HG03457 (cell line): ENCODE results near the gene SPAG9.

ENCODE experiments used
- ATAC-seq: cut with Tn5 transposase; IDR thresholded peaks from one replicate; pipeline ENCODE4 v1.9.1; 2021; ENCODE audit warnings: moderate number of reproducible peaks; ENCODE audit not compliant: unreplicated experiment

SPAG9 gene, protein sequence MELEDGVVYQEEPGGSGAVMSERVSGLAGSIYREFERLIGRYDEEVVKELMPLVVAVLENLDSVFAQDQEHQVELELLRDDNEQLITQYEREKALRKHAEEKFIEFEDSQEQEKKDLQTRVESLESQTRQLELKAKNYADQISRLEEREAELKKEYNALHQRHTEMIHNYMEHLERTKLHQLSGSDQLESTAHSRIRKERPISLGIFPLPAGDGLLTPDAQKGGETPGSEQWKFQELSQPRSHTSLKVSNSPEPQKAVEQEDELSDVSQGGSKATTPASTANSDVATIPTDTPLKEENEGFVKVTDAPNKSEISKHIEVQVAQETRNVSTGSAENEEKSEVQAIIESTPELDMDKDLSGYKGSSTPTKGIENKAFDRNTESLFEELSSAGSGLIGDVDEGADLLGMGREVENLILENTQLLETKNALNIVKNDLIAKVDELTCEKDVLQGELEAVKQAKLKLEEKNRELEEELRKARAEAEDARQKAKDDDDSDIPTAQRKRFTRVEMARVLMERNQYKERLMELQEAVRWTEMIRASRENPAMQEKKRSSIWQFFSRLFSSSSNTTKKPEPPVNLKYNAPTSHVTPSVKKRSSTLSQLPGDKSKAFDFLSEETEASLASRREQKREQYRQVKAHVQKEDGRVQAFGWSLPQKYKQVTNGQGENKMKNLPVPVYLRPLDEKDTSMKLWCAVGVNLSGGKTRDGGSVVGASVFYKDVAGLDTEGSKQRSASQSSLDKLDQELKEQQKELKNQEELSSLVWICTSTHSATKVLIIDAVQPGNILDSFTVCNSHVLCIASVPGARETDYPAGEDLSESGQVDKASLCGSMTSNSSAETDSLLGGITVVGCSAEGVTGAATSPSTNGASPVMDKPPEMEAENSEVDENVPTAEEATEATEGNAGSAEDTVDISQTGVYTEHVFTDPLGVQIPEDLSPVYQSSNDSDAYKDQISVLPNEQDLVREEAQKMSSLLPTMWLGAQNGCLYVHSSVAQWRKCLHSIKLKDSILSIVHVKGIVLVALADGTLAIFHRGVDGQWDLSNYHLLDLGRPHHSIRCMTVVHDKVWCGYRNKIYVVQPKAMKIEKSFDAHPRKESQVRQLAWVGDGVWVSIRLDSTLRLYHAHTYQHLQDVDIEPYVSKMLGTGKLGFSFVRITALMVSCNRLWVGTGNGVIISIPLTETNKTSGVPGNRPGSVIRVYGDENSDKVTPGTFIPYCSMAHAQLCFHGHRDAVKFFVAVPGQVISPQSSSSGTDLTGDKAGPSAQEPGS (N-terminal part only)

DNA sequence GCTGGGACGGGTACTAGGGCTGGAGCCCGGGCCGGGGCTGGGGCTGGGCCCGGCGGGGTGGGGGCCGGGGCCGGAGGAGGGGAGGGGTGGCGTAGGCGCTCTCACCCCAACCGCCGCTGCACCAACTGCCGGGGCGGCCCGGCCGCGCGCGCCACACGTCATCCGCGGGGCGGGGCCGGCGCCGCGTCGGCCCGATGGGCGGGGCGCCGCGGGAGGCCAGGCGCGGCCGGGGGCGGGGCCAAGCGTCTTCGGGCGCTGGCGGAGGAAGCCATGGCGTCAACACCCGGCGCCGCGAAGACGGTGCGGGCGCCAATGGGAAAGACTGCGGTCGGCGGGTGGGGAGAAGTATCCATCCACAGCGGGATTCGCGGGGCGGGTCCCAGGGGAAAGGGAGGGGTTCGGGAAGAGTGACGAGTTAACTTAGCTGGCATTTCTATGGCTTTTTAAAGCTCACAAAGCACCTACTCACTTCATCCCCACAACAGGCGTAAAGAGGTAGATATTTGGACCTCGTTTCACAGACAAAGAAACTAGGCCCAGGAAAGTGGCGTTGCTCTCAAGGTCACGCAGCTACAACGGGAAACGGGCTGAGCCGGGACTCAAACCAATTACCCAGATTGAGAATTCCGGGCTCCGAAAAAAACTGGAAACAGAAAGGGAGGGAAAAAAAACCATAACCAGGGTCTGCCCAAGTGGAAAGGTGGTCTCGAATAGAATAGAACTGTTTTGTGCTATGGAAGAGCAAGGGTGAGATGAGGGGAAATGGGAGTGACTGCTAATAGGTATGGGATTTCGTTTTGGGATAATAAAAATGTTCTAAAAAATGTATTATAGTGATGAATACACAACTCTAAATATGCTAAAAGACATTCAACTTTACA lies at the start of gene SPAG9:
Gene SPAG9 (minus strand): TSS at position 130 of the 881 bp plus-strand sequence. CDS start 212 bp downstream, outside the sequence.
- ATAC-seq, result peak; percentile 63

DNA sequence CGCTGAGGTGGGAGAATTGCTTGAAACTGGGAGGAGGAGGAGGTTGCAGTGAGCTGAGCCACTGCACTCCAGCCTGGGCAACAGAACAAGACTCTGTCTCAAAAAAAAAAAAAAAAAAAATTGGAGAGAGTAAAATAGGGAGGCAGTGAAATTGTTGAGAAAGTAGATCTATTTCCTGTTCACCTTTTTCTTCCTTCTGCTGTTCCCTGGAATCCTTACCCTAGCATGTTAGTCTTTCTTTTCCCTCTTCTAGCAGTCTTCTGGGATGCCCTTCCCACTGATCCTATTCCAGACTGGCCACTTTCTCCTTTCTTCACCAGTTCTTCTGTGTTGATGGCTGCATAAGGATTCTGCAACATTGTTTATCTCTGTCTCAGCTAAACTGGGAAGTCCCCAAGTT lies 48.7 kb upstream of the SPAG9 start:
- ATAC-seq, result no peak

DNA sequence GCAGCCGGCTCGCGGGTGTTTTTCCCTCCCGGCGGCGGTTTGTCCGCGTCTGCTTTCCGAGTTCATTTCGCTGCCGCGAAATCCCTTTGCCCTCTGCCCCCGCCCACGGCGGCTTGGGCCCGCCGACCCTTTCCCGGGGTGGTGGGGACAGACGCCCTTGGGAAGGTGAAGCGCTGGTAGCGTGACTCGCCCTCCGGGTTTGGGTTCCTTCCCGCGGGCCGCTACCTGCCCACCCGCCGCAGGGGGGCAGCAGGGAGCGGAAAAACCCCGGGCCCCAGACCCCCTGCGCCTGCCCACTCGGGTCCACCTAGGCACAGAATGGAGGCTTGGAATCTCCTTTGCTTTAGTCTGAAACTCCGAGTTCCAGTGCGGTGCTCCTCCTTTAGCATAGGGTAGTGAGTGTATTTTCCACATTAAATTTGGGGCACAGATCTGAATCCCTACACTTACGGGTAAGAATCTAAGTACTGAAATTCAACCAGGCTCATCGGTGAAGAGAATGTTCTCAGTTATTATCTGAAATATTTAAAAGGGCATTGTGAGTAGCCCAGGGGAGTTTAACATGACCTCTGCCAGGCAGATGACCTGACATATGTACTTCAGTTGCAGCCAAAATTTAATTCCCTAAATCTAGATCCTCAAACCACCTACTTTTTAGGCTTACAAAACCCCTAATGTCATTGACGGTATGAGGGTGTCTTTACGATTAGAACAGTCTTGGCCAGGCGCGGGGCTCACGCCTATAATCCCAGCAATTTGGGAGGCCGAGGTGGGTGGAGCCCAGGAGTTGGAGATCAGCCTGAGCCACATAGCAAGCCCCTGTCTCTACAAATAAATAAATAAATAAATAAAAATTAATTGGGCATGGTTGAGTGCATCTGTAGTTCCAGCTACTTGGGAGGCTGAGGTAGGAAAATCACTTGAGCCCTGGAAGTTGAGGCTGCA lies 46.6 kb upstream of the SPAG9 start:
- ATAC-seq, result peak; percentile 39

DNA sequence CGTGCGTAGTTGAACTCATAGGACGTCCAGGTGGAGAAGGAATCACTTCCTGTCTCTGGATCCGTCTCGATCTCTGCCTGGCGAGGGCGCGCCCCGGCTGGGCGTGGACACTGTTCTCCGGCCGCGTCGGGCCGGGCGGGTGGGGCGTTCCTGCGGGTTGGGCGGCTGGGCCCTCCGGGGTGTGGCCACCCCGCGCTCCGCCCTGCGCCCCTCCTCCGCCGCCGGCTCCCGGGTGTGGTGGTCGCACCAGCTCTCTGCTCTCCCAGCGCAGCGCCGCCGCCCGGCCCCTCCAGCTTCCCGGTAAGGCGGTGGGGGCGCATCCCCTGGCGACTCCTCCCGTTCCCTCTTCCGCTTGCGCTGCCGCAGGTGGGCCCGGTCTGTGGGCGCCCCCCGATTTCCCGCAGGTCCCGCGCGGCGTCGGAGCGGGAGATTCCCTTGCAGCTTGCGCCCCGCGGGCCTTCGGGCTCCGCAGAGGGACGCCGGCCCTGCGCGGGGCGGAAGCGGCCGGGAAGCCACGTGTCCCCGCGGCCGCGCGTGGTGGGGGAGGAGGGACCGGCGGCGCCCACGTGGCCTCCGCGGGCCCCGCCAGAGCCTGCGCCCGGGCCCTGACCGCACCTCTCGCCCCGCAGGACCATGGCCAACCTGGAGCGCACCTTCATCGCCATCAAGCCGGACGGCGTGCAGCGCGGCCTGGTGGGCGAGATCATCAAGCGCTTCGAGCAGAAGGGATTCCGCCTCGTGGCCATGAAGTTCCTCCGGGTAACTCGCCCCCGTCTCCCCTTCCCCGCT lies 45.7 kb upstream of the SPAG9 start, which contains the start of gene NME2:
Gene NME2 (plus strand): TSS at position 214 of the 789 bp plus-strand sequence. CDS start 420 bp downstream, at position 634.
- ATAC-seq, result peak; percentile 71

DNA sequence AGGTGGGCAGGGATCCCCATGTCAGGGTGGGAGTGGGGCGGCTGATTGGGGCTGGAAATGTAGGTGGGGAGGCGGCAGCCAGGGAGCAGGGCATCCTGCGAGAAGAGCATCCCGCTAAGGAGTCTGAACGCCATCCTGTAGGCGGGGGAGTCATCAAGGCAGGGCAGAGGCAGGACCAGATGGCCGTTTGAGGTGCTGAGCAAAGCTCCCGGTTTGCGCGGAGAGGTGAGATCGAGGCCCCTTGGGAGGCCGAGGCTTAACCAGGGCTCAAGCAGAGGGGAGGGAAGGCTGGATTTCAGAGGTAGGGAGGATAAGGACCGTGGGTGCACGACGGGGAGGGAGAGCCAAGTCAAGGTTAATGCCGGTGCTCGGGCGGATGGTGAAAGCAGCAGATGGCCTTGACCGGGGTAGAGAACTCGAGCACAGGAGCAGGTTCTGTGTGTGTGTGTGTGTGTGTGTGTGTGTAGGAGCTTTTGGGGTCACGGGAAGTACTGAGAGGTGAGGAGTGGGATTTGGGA lies 45.1 kb upstream of the SPAG9 start:
- ATAC-seq, result peak; percentile 15

DNA sequence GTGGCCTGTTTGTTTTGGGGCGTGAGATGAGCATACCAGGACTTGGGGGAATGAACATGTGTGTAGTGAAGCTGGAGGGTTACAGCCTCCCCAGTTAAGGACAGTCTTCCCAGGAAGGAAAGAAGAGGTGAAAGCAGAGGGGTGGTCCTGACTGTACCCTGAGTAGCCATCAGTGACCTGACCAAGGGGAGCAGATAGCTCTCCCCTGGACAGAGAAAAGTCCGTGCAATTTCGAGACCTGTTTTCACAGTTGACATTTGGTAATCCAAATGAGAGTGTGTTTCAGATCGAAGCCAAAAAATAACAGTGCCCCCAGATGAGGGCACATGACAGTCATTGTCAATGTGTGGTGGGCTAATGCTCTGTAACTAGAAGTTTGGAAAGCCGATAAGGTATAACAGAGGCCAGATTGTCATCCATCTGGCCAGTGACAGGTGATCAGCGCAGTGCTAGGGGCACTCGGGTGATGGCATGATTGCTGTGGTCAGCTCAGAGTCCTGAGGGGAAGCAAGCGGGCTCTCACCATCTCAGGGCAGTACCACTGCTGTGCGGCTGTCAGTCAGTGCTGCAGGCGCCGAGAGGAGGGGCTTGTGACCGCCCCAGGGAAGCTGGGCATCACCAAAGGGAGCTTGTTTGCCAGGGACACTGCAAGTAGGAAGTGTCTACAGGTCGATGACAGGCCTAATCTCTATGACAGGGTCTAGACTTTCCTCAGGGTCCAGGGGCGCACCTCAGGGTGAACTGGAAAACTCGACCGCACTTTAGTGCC lies 44.4 kb upstream of the SPAG9 start:
- no peak for ATAC-seq

DNA sequence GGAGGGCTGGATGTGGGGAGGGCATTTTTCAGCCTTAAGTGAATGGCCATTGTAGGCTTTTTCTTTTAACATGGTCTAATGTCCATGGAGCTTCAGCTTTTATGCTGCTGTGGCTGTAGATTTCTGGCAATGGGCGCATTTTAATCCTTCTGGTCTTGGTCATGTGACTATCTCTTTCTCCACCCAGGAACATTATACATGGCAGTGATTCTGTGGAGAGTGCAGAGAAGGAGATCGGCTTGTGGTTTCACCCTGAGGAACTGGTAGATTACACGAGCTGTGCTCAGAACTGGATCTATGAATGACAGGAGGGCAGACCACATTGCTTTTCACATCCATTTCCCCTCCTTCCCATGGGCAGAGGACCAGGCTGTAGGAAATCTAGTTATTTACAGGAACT lies 40.9 kb upstream of the SPAG9 start:
- ATAC-seq, result no peak

DNA sequence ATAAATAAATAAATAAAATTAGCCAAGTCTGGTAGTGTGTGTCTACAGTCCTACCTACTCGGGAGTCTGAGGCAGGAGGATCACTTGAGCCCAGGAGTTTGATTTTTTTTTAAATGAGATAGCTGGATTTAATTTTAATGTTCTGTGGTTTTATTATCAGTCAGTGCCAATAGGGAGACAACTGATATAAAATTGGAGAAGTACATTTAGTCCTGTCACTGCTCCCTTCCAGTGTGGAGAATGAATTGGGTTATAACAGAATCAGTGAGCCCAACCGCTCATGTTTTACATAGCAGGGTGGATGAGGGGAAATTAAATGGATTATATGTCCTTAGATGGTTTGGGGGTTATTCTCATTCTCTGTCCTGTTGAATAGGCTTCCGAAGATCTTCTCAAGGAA lies 38.9 kb upstream of the SPAG9 start:
- ATAC-seq, result no peak

DNA sequence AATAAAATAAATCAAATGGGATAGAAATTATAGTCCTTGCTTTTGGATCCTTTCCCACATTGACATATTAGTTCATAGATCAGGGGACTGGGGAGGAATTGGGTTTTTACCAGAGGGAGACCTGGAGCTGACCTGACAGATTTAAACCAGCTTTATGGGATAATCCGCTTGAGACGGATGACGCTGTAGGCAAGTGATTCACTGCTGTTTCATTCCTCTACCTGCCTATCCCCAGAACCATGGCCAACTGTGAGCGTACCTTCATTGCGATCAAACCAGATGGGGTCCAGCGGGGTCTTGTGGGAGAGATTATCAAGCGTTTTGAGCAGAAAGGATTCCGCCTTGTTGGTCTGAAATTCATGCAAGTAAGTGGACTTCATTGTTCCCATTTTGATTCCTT lies 34.7 kb upstream of the SPAG9 start:
- no peak for ATAC-seq

DNA sequence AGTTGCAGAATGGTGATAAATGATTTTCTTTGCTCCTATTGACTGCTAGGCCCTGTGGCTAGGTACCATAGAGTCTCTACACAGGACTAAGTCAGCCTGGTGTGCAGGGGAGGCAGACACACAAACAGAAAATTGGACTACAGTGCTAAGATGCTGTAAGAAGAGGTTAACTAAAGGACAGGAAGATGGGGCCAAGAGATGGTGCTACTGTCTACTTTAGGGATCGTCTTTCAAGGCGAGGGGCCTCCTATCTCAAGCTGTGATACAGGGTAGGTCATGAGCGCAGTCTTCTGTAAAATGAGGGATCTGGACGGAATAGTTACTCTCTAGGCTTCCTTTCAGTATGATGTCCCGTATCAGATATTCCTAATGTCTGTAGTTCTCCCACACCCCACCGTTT lies 33.5 kb upstream of the SPAG9 start:
- no peak for ATAC-seq

DNA sequence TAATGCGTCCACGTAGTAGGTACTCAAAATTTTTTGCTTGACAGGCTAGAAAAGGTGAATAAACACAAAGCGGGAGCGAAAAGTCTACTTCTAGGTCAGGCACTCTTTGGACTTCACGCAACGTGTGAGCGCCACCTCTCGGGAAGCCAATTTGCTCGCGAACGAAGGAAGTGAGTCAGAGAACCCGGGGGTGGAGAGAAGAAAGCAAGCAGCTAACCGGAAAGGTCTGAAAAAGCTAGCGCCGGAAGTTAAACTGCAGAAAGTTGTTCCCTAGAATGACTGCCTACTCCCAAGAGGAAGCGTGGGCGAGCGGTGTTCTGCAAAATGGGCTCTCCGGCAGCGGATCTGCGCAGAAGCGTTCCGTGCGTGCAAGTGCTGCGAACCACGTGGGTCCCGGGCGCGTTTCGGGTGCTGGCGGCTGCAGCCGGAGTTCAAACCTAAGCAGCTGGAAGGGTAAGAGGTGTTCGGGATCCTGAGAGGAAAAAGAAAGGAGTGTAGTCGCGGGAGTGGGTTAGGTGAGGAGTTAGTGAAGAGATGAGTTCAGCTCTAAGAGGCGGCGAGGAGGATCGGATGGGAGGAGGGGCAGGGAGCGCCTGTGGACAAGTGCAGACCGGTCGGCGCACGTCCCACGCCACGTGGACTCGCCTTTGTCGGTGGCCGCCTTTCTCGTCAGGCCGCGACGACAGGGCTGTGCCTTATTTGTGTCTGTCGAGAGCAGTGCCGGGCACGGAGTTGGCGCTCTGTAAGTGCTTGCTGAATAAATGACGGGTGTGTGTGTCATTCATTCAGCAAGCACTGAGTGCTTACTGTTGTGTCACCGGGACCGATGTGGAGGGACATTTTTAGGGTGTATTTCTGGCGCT lies 32.8 kb upstream of the SPAG9 start, which contains the start of gene NME1:
Gene NME1 (plus strand): TSS at position 350 of the 863 bp plus-strand sequence. CDS start 2,096 bp downstream, outside the sequence.
- peak; percentile 71 for ATAC-seq

DNA sequence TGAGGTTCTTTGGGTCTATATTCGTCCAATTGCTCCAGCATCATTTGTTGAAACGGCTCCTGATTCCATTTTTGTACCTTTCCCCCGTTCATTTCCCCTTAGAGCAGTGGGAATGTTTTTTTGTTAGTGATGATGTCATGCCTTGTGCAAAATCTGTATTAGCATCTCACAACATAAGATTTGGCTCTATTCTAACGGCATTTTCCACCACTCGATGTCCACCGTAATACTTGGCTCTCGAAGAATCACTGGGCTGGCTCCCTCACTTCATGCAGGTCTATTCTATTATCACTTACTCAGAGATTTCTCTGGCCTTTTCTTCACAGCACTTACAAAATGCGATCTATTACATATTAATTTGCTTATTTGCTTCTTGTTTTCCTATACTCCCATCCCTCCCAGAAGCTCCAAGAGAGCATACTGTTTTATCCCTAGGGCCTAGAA lies 32.1 kb upstream of the SPAG9 start:
- ATAC-seq, result no peak

DNA sequence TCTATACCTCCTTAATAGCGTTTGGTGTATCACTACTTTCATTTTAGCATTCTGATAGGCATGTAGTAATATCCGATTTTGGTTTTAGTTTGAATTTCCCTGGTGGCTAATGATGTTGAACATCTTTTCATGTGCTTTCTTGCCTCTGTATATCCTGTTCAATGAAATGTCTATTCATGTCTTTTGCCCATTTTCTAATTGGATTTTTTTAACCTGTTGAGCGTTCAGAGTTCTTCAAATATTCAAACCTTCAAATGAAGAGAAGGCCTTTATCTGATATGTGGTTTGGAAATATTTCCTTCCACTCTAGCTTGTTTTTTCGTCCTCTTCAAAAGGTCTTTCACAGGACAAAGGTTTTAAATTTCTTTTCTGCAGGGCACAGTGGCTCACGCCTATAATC lies 30.3 kb upstream of the SPAG9 start:
- ATAC-seq, result no peak

DNA sequence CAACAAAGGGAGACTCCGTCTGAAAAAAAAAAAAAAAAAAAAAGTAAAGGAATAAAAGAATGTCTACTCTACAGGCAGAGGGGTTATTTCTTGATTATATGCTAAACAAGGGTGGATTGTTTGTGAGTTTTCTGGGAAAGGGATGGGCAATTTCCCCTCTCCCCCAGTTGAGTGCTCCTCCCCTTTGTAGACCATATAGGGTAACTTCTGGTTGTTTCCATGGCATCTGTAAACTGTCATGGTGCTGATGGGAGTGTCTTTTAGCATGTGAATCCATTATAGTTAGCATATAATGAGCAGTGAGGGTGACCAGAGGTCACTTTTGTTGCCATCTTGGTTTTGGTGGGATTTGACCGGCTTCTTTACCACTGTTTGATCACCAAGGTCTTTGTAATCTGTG lies 28.5 kb upstream of the SPAG9 start:
- ATAC-seq, result no peak

DNA sequence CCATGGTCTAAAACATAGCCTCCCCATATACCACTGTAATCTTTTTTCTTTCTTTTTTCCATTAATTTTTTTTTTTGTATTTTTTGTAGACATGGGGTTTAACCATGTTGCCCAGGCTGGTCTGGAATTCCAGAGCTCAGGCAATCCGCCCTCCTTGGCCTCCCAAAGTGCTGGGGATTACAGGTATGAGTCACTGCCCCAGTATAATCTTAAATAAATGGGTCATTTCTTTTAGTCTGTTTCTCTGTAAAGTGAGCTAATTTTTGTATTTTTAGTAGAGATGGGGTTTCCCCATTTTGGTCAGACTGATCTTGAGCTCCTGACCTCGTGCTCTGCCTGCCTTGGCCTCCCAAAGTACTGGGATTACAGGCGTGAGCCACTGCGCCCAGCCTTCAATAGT lies 27.0 kb upstream of the SPAG9 start:
- no peak for ATAC-seq
